PC-3 (cell line): ENCODE measurements around the gene GHITM. TPM values are rescaled to one million over a fixed set of nuclear protein-coding genes. Genes with fewer than 3 reads are reported as not detected.
"Not testable (repeated sequence)": the region's sequence is repeated elsewhere in the genome, so short reads cannot be mapped to it uniquely, and the experiment has no call there.

Experiments
- ATAC-seq: fragments of 200-7000 bp; cut with Tn5 transposase; 2 replicates; pipeline ENCODE4 v1.9.1; 2020; ENCODE audit warnings: mild to moderate bottlenecking, moderate library complexity
- BruUV-seq: library from RNA; stranded (reverse); fragments of 400-500 nt; replicated peaks from 2 replicates; lab custom pipeline; 2021; lab: Mats Ljungman, UMichigan
- CTCF ChIA-PET: fragments of 300-600 bp; sonication (Branson Sonifier 250); formaldehyde crosslinking; loops from one replicate; lab custom pipeline; 2022; ENCODE audit warnings: antibody characterized with exemption; lab: Charles Lee
- POLR2A ChIA-PET: fragments of 300-600 bp; sonication (Branson Sonifier 250); formaldehyde crosslinking; loops from one replicate; lab custom pipeline; 2022; ENCODE audit warnings: antibody characterized with exemption; ENCODE audit not compliant: unreplicated experiment; lab: Charles Lee
- DNase-seq: peaks from one replicate; pipeline ENCODE4 v3.0.0-alpha.2; 2015
- H2AFZ ChIP-seq: fragments of 300-600 bp; sonication (generic); 2 replicates; pipeline ENCODE4 v1.6.0; 2016; ENCODE audit warnings: antibody characterized with exemption, low read length
- H3F3A ChIP-seq: fragments of 300-600 bp; sonication (generic); one replicate; pipeline ENCODE4 v1.6.0; 2017; ENCODE audit warnings: antibody characterized with exemption, low read length, control low read depth, mild to moderate bottlenecking; ENCODE audit not compliant: unreplicated experiment
- H3K27ac ChIP-seq: fragments of 300-600 bp; sonication (generic); 2 replicates; pipeline ENCODE4 v1.5.1; 2016; ENCODE audit warnings: mild to moderate bottlenecking, low read length
- H3K27me3 ChIP-seq: fragments of 300-600 bp; sonication (generic); 2 replicates; pipeline ENCODE4 v1.6.1; 2016; ENCODE audit warnings: low read length, mixed read lengths
- H3K36me3 ChIP-seq: fragments of 300-600 bp; sonication (generic); 2 replicates; pipeline ENCODE4 v1.6.1; 2016; ENCODE audit warnings: low read depth, mixed run types, low read length, mixed read lengths
- H3K4me1 ChIP-seq: fragments of 300-600 bp; sonication (generic); 2 replicates; pipeline ENCODE4 v1.5.1; 2016; ENCODE audit warnings: low read length; ENCODE audit not compliant: insufficient read depth
- H3K4me2 ChIP-seq: fragments of 300-600 bp; sonication (generic); 2 replicates; pipeline ENCODE4 v1.6.0; 2016; ENCODE audit warnings: low read length
- H3K4me3 ChIP-seq: fragments of 300-600 bp; sonication (generic); 2 replicates; pipeline ENCODE4 v1.5.1; 2016; ENCODE audit warnings: mild to moderate bottlenecking, low read length, mixed read lengths
- H3K79me2 ChIP-seq: fragments of 300-600 bp; sonication (generic); 2 replicates; pipeline ENCODE4 v1.6.1; 2017; ENCODE audit warnings: low read length, mixed read lengths
- H3K9ac ChIP-seq: fragments of 300-600 bp; sonication (generic); 2 replicates; pipeline ENCODE4 v1.6.0; 2016; ENCODE audit warnings: mild to moderate bottlenecking, low read length
- H3K9me2 ChIP-seq: fragments of 300-600 bp; sonication (generic); replicated peaks from 2 replicates; pipeline ENCODE4 v1.6.1; 2016; ENCODE audit warnings: mixed run types, low read length, mixed read lengths
- H3K9me3 ChIP-seq: fragments of 300-600 bp; sonication (generic); 2 replicates; pipeline ENCODE4 v1.6.1; 2016; ENCODE audit warnings: low read length, mixed read lengths
- H4K20me1 ChIP-seq: fragments of 300-600 bp; sonication (generic); 2 replicates; pipeline ENCODE4 v1.6.1; 2016; ENCODE audit warnings: low read length, mixed read lengths
- CTCF ChIP-seq: fragments of 300-600 bp; sonication (generic); conservative IDR thresholded peaks from 2 replicates; pipeline ENCODE4 v1.5.1; 2017; ENCODE audit warnings: antibody characterized with exemption, low read depth, mild to moderate bottlenecking, low read length
- EZH2 ChIP-seq: fragments of 300-600 bp; sonication (generic); IDR thresholded peaks from one replicate; pipeline ENCODE4 v1.6.1; 2017; ENCODE audit warnings: antibody characterized with exemption, mild to moderate bottlenecking, low read length; ENCODE audit not compliant: unreplicated experiment
- EZH2phosphoT487 ChIP-seq: fragments of 300-600 bp; sonication (generic); IDR thresholded peaks from 2 replicates; pipeline ENCODE4 v1.6.1; 2018; ENCODE audit warnings: mild to moderate bottlenecking, antibody characterized with exemption, low read length, borderline replicate concordance
- intact Hi-C: fragments of 100-400 bp; cut with micrococcal nuclease; formaldehyde crosslinking; loops from 2 replicates; pipeline ENCODE4 v1.9.0; 2023
- total RNA-seq: library from RNA; depleted of rRNA; stranded (reverse); fragments of >200 nt; gene quantifications from 2 replicates; pipeline ENCODE4 v1.2.3, GENCODE V29; 2014

Gene GHITM
- total RNA-seq, 1 experiment from 2014 or later, result 211 TPM

GRCh38 chr10:84125910-84126784 is 13.2 kb upstream of the GHITM start:
- H3K4me3 ChIP-seq, H3K79me2 ChIP-seq, H3F3A ChIP-seq, H3K27ac ChIP-seq, H2AFZ ChIP-seq, intact Hi-C loops, H3K9me2 ChIP-seq, BruUV-seq, H3K4me1 ChIP-seq, H3K36me3 ChIP-seq, CTCF ChIA-PET, H4K20me1 ChIP-seq, H3K9me3 ChIP-seq, POLR2A ChIA-PET, H3K4me2 ChIP-seq, H3K27me3 ChIP-seq, ATAC-seq, H3K9ac ChIP-seq: not testable (repeated sequence)
- DNase-seq, result peak; percentile 10

DNA sequence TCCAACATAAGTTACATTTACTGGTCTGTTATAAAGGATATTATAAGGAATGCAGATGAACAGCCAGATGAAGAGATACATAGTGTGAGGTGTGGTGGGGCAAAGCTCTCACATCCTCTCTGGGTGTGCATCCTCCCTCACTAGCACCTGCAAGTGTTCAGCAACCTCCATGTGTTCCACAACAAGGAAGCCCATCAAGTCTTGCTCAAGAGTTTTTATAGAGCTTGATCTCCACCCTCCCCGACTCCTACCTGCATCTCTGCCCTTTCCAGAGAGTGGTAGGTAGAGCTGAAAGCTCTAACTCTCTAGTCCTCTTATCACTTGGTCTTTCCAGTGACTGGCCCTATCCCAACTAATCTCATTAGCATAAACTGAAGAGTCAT is 12.5 kb upstream of the GHITM start:
- BruUV-seq, result no TSS peak
- H3K27me3 ChIP-seq, result no peaks in the 10 kb centered on the region
- intact Hi-C loops, result no loop called here
- ChIA-PET POLR2A (no interaction called here), CTCF (no interaction called here)
- ATAC-seq, result no peak
- no peak overlapping the region for H3K4me2 ChIP-seq
- H3K4me1 ChIP-seq, result no peaks in the 10 kb centered on the region
- no peak for DNase-seq
- TF ChIP-seq EZH2phosphoT487 (no peak), EZH2 (no peak), CTCF (no peak)
- no peak overlapping the region for H3K9ac ChIP-seq
- no peak overlapping the region for H2AFZ ChIP-seq
- no peaks in the 10 kb centered on the region for H4K20me1 ChIP-seq
- H3K79me2 ChIP-seq, result no peaks in the 10 kb centered on the region
- no peak overlapping the region for H3K27ac ChIP-seq
- no peaks in the 10 kb centered on the region for H3F3A ChIP-seq
- no peaks in the 10 kb centered on the region for H3K36me3 ChIP-seq
- H3K9me3 ChIP-seq, result no peaks in the 10 kb centered on the region
- no peak overlapping the region for H3K4me3 ChIP-seq
- H3K9me2 ChIP-seq, result no peaks in the 10 kb centered on the region

DNA sequence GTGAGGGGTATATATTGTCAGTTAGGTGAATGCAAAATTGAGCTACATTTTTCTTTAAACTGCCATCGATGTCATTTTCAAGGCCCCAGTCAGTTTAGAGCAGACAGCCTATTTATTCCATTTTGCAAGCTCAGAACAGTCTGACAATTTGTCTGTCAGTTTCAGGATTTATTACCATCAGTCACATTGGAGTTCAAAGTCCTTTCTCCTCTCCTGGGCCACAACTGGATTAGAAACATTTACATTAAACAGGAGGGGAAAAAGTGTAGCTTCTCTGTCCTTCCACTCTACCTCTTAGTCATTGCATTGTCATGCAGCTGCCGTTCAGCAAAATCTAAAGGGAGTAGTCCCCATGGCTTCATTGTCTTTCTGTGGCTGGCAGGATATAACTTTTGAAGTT is 3.5 kb upstream of the GHITM start:
- ATAC-seq (no peak), DNase-seq (peak; percentile 10)
- H3F3A ChIP-seq, result no peaks in the 10 kb centered on the region
- BruUV-seq, result no TSS peak
- H3K27me3 ChIP-seq, result no peaks in the 10 kb centered on the region
- H3K9me3 ChIP-seq, result no peaks in the 10 kb centered on the region
- H3K27ac ChIP-seq, result no peak overlapping the region
- POLR2A ChIA-PET, result no interaction called here
- peaks cover 15% of the 10 kb centered on the region for H3K79me2 ChIP-seq
- H3K4me1 ChIP-seq, result peaks cover 6% of the 10 kb centered on the region
- no peak overlapping the region for H2AFZ ChIP-seq
- CTCF ChIA-PET, result no interaction called here
- no peaks in the 10 kb centered on the region for H3K9me2 ChIP-seq
- no peak overlapping the region for H3K4me2 ChIP-seq
- TF ChIP-seq CTCF (no peak), EZH2phosphoT487 (no peak), EZH2 (no peak)
- no peak overlapping the region for H3K4me3 ChIP-seq
- intact Hi-C loops, result no loop called here
- H3K36me3 ChIP-seq, result no peaks in the 10 kb centered on the region
- no peaks in the 10 kb centered on the region for H4K20me1 ChIP-seq
- H3K9ac ChIP-seq, result no peak overlapping the region
